Measurements from ENCODE around the gene OR14J1. TPM values are rescaled to one million over a fixed set of nuclear protein-coding genes. Genes with fewer than 3 reads are reported as not detected.

Gene OR14J1
- total RNA-seq = not detected in 2 replicates

GRCh38 chr6:29301316-29301715, at the start of gene OR14J1:
OR14J1 (plus strand) TSS chr6:29301701; CDS start chr6:29306690, 4,989 bp downstream.

Other genes starting within 250 kb of the OR14J1 start
- gene OR2B3, start 214.4 kb upstream of the OR14J1 start, total RNA-seq = not detected in 2 replicates
- gene OR2J1, start 202.2 kb upstream of the OR14J1 start, total RNA-seq = not detected in 2 replicates
- not detected in 2 replicates for gene OR2J3, start 193.6 kb upstream of the OR14J1 start, total RNA-seq
- not detected in 2 replicates for gene OR2J2, start 130.8 kb upstream of the OR14J1 start, total RNA-seq
- not detected in 2 replicates for gene OR5V1, start 67.2 kb downstream of the OR14J1 start, total RNA-seq
- gene OR12D3, start 73.6 kb downstream of the OR14J1 start, total RNA-seq = not detected in 2 replicates
- gene OR12D2, start 93.9 kb downstream of the OR14J1 start, total RNA-seq = not detected in 2 replicates
- not detected in 2 replicates for gene OR12D1, start 113.2 kb downstream of the OR14J1 start, total RNA-seq
- not detected in 2 replicates for gene OR10C1, start 137.6 kb downstream of the OR14J1 start, total RNA-seq
- not detected in 2 replicates for gene OR11A1, start 155.4 kb downstream of the OR14J1 start, total RNA-seq
- not detected in 2 replicates for gene OR2H1, start 155.5 kb downstream of the OR14J1 start, total RNA-seq
- not detected in 2 replicates for gene MAS1L, start 186.3 kb downstream of the OR14J1 start, total RNA-seq

Measured in pericardium fibroblast (primary cell).